SKM-1 treated with dmso at 0.1 percent for 144 hours (cell line): ENCODE measurements around the gene ZEB2.

Experiments used
- DNase-seq: peaks from one replicate; lab custom pipeline; 2025; ENCODE audit not compliant: unreplicated experiment; lab: John Stamatoyannopoulos, UW

ZEB2 gene

DNA sequence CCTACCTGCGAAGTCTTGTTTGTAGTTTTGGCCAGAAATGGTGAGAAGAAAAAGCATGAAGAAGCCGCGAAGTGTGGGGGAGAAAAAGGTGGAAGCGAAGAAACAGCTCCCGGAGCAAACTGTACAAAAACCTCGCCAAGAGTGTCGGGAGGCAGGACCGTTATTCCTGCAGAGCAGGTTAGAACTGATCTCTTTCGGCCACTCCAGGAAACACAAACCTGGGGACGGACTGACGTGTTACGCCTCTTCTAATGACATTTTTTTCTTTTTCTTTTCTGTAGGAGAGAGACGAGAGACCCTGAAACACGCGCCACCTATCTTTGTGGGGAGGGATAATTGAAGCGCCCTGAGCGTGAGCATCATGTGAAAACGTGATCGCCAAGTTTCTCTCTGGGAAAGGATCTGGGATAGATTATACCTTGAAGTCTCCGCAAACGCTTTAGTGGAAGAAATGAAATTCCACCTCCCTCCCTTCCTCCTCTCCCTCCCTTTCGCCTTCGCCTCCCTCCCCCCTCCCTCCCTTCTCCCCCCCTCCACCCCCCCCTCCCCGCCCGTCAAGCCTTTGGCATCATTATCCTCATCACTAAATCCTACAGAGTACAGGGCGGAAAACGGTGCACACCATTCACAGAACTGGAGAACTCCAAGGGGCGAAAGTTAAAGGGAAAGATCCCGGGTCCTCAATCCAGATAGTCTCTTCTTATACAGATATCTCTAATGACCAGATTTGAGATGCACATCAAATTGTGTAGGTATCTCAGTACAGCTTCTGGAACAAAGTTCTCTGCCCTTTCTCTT is at the start of gene ZEB2:
ZEB2 (minus strand) TSS at position 186 of the 798 bp plus-strand sequence. CDS start 2,769 bp downstream, outside the sequence.
- DNase-seq = peak; percentile 86

DNA sequence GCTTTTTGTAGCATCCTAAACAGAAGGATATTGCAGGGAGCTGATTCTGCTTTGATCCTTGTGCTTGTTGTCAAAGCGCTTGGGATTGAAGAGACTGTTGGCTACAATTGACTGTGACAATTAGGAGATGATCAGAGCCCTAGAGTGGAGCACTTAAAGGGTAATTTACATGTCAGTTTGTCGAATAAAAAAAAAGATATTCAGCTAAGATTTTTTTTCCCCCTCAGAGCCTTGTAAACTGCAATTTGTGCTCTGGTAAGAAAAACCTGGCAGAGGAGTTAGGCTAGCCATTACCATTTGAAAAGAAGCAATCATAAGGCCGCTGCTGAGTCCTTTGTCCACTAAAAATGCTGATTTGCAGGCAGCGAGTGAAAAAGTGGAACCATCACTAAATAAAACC is 47.8 kb upstream of the ZEB2 start:
- DNase-seq = no peak

DNA sequence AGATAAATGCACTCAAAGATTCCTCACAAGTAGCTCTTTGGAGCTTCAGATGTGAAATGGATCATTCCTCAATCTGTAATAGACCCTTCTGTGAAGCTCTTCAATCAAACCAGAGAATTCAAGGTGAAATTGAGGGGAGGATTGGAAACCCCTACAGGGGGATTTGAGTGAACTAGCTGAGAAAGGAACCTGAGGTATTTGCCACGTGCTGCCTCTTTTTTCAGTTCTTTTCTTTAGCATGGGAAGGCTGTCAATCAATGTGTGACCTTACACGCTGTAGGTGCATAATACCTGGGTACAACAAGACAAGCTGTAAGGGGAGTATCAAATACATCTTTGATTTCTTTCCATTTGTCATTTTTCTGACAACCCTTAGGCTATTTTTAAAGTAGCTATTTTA is 46.5 kb upstream of the ZEB2 start:
- DNase-seq = no peak

GRCh38 chr2:144560251-144560650 is 40.3 kb upstream of the ZEB2 start:
- peak; percentile 53 for DNase-seq

DNA sequence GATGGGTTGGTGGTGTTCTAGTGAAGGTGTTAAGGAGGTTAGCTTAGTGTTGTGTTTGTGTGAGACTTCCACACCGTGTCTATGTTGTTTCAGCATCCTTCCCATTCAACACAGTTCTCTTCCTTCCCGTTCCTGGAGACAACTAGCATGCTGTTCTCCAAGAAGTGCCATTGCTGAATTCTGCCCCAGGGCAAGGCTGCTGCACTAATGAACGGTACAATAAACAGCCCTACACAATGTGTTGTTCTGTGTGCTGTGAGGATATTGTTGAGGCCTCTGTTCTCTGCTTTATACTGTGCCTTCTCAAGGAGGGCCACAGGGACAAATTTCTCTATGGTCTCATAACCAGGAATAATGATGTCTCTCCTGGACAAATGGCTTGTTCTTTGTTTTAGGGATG is 39.8 kb upstream of the ZEB2 start:
- no peak for DNase-seq

GRCh38 chr2:144559242-144559641 is 39.3 kb upstream of the ZEB2 start:
- no peak for DNase-seq

- no peak for DNase-seq
Observed at GRCh38 chr2:144554492-144555210, 34.7 kb upstream of the ZEB2 start.

- no peak for DNase-seq
Observed at GRCh38 chr2:144553379-144553778, 33.5 kb upstream of the ZEB2 start.

GRCh38 chr2:144552821-144553220 is 32.9 kb upstream of the ZEB2 start:
- DNase-seq = no peak

GRCh38 chr2:144550911-144551310 is 31.0 kb upstream of the ZEB2 start:
- no peak for DNase-seq

GRCh38 chr2:144550084-144550483 is 30.2 kb upstream of the ZEB2 start:
- no peak for DNase-seq

GRCh38 chr2:144548532-144549191 is 28.7 kb upstream of the ZEB2 start:
- no peak for DNase-seq

- DNase-seq = no peak
Observed at GRCh38 chr2:144548088-144548487, 28.2 kb upstream of the ZEB2 start.

DNA sequence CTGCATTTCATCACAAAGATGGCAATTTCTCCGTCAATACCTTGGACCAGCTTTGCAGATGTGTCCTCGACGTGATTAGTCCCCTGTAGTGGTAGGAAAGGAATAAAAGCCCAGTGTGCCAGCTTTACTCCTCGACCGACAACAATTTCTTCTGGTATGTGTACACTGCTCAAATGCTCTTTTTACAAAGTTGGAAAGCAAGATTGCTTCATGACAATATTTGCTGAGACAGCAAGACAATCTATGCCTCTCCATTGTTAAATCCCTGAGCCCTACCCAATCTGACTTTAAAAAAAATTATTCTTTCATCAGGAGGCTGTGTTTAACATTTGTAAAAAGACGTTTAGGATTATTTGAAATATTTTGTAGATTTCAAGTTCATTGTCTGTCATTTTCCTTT is 27.6 kb upstream of the ZEB2 start:
- no peak for DNase-seq

- DNase-seq = no peak
Observed at GRCh38 chr2:144546933-144547332, 27.0 kb upstream of the ZEB2 start.

GRCh38 chr2:144545787-144546186 is 25.9 kb upstream of the ZEB2 start:
- no peak for DNase-seq

- no peak for DNase-seq
Observed at GRCh38 chr2:144544053-144544452, 24.1 kb upstream of the ZEB2 start.

DNA sequence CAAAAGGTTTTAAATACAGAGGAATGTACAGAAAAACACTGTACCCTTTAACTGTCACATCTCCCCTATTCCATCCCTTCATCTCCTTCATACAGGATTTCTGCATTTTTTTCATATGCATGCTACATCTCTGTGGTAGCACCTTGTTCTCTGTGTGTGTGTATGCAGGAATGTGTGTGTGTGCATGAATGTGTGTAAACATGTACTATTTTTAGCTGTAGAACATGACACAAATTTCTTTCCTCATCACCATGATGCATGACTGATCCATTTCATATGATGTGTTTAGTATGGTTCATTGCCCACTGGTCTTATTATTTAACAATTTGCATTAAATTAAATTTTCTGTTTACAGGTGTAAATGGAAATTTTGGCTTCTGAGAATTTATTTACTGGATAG is 21.5 kb upstream of the ZEB2 start:
- no peak for DNase-seq

GRCh38 chr2:144539289-144539782 is 19.4 kb upstream of the ZEB2 start:
- no peak for DNase-seq

DNA sequence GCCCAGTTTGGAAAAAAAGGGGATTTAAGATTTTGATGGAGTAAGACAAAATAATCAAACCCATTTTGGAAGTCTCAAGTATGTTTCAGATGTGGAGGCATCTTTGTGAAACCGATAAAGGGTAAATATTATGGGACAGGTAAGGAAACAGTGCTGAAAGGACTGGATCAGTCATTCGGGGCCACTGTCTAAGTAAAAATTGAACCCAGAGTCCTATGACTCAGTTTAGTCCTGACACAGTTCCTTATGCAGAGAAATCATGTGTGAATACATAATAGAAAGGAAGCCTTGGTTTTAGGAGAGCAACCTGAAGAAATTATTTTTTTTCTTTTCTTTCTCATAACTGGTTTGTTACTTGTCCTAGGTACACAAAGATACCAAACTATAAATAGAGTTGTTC is 15.4 kb upstream of the ZEB2 start:
- DNase-seq = no peak

- no peak for DNase-seq
Observed at GRCh38 chr2:144533221-144533620, 13.3 kb upstream of the ZEB2 start.

DNA sequence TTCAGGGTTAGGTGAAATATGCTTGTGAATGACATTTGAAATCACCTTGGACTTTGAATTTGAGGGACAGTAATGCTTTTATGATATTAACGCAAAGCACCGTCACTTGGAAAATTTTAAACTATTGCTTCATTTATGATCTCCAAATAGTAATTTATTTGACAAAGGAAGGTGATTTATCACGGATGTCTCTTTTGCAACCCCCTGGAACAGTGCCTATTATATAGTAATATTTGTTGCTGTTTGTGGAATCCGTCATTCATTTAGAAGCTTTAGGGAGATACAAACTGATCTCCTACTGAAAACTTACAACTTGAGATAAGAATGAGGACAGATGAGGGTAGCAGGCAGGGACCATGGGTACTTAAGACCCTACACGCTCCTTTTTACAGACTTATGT is 10.7 kb upstream of the ZEB2 start:
- no peak for DNase-seq
